ENCODE results near the gene HAND1.

GRCh38 chr5:154519359-154519758 is 41.3 kb upstream of the HAND1 start:
- TF ChIP-seq, protein P1, sequence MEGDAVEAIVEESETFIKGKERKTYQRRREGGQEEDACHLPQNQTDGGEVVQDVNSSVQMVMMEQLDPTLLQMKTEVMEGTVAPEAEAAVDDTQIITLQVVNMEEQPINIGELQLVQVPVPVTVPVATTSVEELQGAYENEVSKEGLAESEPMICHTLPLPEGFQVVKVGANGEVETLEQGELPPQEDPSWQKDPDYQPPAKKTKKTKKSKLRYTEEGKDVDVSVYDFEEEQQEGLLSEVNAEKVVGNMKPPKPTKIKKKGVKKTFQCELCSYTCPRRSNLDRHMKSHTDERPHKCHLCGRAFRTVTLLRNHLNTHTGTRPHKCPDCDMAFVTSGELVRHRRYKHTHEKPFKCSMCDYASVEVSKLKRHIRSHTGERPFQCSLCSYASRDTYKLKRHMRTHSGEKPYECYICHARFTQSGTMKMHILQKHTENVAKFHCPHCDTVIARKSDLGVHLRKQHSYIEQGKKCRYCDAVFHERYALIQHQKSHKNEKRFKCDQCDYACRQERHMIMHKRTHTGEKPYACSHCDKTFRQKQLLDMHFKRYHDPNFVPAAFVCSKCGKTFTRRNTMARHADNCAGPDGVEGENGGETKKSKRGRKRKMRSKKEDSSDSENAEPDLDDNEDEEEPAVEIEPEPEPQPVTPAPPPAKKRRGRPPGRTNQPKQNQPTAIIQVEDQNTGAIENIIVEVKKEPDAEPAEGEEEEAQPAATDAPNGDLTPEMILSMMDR (conservative IDR thresholded peaks at IDR 0.05; ENCODE audit: low read length), result no peak
- TF ChIP-seq EZH2phosphoT487 (IDR thresholded peaks at IDR 0.05; ENCODE audit: borderline replicate concordance), result no peak
